Heart left ventricle (tissue), 16 donors: ENCODE results near the gene EHBP1L1. TPM values are rescaled to one million over a fixed set of nuclear protein-coding genes. Genes with fewer than 3 reads are reported as not detected.
"Not testable (repeated sequence)": the region's sequence is repeated elsewhere in the genome, so short reads cannot be mapped to it uniquely, and the experiment has no call there.

ENCODE experiments used
- ATAC-seq, 4 donors: fragments of 200-7000 bp; cut with Tn5 transposase; one replicate each; pipeline ENCODE4 v1.9.1; 2020 to 2022; ENCODE audit warnings: moderate library complexity in 4 of 4, mild to moderate bottlenecking in 3 of 4, moderate number of reproducible peaks in 1 of 4
- DNase-seq, 5 donors: peaks; one replicate each; pipeline ENCODE4 v3.0.0-alpha.2; 2020
- H3K27ac ChIP-seq, 12 donors: fragments of 200-600 bp; sonication (generic) in 4 of 12; one replicate each; pipeline versions ENCODE4 v1.5.0 to v1.8.0; 2016 to 2022; ENCODE audit warnings: mild to moderate bottlenecking in 2 of 12
- H3K27me3 ChIP-seq, 9 donors: fragments of 200-600 bp; sonication (generic) in 2 of 9; one replicate each; pipeline versions ENCODE4 v1.5.1 to v1.8.0; 2016 to 2022; ENCODE audit warnings: mild to moderate bottlenecking in 3 of 9
- H3K36me3 ChIP-seq, 9 donors: fragments of 200-600 bp; sonication (generic) in 2 of 9; one replicate each; pipeline versions ENCODE4 v1.5.0 to v1.8.0; 2018 to 2022; ENCODE audit warnings: mild to moderate bottlenecking in 2 of 9
- H3K4me1 ChIP-seq, 12 donors: fragments of 200-600 bp; sonication (generic) in 4 of 12; one replicate each; pipeline versions ENCODE4 v1.5.0 to v1.8.0; 2016 to 2022; ENCODE audit warnings: mild to moderate bottlenecking in 3 of 12
- H3K4me3 ChIP-seq, 12 donors: fragments of 200-600 bp; sonication (generic) in 4 of 12; one replicate each; pipeline versions ENCODE4 v1.5.0 to v1.8.0; 2017 to 2022; ENCODE audit warnings: mild to moderate bottlenecking in 9 of 12, moderate library complexity in 4 of 12
- H3K9me3 ChIP-seq, 12 donors: fragments of 200-600 bp; sonication (generic) in 4 of 12; one replicate each; pipeline versions ENCODE4 v1.5.0 to v1.8.0; 2016 to 2022; ENCODE audit warnings: mild to moderate bottlenecking in 1 of 12
- POLR2A ChIP-seq, 2 donors: fragments of 450-650 bp; IDR thresholded peaks; one replicate each; pipeline ENCODE4 v1.6.1; 2017; ENCODE audit warnings: antibody characterized with exemption in 2 of 2, mild to moderate bottlenecking in 2 of 2, moderate library complexity in 2 of 2
- WGBS, 4 donors: extraction: QIAGEN DNeasy Blood & Tissue Kit in 2 of 4; methylation state at CpG; one replicate each; pipeline versions ENCODE4 v1.1.5 to v1.1.7; 2013 to 2018; 5-methylcytosine and 5-hydroxymethylcytosine counted together
- intact Hi-C, 10 donors: fragments of 100-400 bp; cut with DNase I; formaldehyde crosslinking; loops; one replicate each; pipeline versions ENCODE4 v1.11.1 to v1.14.2; 2022
- polyA plus RNA-seq, 2 donors: library from polyadenylated mRNA; stranded (reverse); fragments of 200-250 nt; gene quantifications; one replicate each; pipeline ENCODE4 v1.2.3, GENCODE V29; 2013
- total RNA-seq, 9 donors: library from RNA; depleted of rRNA in 2 of 9; stranded (reverse); fragments of >200 nt in 2 of 9; fragmentation: NEBNext Ultra II Directional in 3 of 9; extraction: Animal tissue kit (Norgen Biotek cat#: 25700) in 3 of 9; gene quantifications; one replicate each; pipeline versions ENCODE4 v1.1.0 to v1.2.4, GENCODE V29; 2016 to 2023
- TF ChIP-seq, protein P1 (sequence below), 12 donors: fragments of 200-600 bp; sonication (generic) in 4 of 12; IDR thresholded peaks; one replicate each; pipeline versions ENCODE4 v1.5.0 to v1.8.0; 2018 to 2022; ENCODE audit warnings: antibody characterized with exemption in 12 of 12, mild to moderate bottlenecking in 5 of 12
- donor health status: ischemic (EF 13 %, LVEDD 7.1; RV severe dilation, severe dysfunction).
- donor health status: healthy with polysubstance abuse.
- donor health status: DM: no; HTN: yes; CAD: no.
- donor health status: DM: no; HTN: no; CAD: no.
- donor health status: ischemic (EF 25% LVEDD 6.9; RV normal size, moderate dysfunction).
- donor health status: ischemic (EF 25% LVEDD 5.7; RV mildly dilated, moderate dysfunction).
- donor health status: healthy.
- donor health status: DM: yes; HTN: yes; CAD: no.
- donor health status: ischemic (EF 35%, LVEDD 5.7; RV mildly dilated, moderate dysfunction).
- donor health status: nonischemic (EF 11% LVEDD 7.7; RV severe dilation, severe dysfunction).
- donor health status: DM: yes; HTN: yes; CAD: no.
- donor health status: PGD.
- donor health status: ischemic (EF 29% LVEDD 5.4; RV normal size, mild dysfunction).
- donor health status: nonischemic (EF 23%, LVEDD 6.1; RV moderate dilation, normal function).

Gene EHBP1L1
- total and polyA plus RNA-seq, 11 donors: 37.4 to 144 (median 79.0) TPM

DNA sequence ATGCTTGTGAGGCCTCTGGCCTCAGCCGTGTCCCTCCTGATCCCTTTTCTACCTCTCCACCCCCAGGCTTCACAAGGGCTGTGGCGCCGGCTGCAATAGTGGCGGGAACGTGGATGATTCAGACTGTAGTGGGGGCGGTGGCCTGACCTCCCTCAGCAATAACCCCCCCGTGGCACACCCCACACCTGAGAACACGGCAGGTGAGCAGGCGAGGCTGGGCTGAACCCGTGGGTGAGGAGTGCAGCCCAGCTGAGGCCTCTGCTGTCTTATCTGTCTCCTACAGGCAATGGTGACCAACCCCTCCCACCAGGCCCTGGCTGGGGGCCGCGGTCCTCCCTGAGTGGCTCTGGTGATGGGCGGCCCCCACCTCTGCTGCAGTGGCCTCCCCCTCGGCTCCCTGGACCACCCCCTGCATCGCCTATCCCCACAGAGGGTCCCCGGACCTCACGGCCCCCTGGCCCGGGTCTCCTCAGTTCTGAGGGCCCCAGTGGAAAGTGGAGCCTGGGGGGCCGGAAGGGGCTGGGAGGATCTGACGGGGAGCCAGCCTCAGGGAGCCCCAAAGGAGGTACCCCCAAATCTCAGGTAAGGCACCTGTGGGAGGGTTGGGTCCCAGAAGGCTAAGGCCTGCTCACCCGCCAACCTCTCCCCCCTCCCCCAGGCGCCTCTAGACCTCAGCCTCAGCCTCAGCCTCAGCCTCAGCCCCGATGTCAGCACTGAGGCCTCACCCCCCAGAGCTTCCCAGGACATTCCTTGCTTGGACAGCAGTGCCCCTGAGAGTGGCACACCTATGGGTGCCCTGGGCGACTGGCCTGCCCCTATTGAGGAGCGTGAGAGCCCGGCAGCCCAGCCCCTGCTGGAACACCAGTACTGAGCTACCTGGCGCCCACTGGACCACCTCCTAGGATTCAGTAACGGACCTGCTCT is 60.5 kb downstream of the EHBP1L1 start:
- H3K27me3 ChIP-seq: no peaks in the 10 kb centered on the region
- no peak overlapping the region for H3K4me3 ChIP-seq
- H3K27ac ChIP-seq: peak overlapping the region in 5 of 12 donors; percentile 85 to 98 (median 98)
- H3K9me3 ChIP-seq: no peaks in the 10 kb centered on the region
- DNase-seq (peak in 1 of 5 donors; percentile 58), ATAC-seq (no peak)
- intact Hi-C loops: loop anchor here in 3 of 10 donors (5.0 to 10.0 kb wide), 3 partner anchors 68 to 178 kb away; partner anchors contain the start of gene KAT5 (in 1 of the 3)
- peaks cover 0 to 75% (median 54%) of the 10 kb centered on the region in 9 donors for H3K36me3 ChIP-seq
- TF ChIP-seq, protein P1, sequence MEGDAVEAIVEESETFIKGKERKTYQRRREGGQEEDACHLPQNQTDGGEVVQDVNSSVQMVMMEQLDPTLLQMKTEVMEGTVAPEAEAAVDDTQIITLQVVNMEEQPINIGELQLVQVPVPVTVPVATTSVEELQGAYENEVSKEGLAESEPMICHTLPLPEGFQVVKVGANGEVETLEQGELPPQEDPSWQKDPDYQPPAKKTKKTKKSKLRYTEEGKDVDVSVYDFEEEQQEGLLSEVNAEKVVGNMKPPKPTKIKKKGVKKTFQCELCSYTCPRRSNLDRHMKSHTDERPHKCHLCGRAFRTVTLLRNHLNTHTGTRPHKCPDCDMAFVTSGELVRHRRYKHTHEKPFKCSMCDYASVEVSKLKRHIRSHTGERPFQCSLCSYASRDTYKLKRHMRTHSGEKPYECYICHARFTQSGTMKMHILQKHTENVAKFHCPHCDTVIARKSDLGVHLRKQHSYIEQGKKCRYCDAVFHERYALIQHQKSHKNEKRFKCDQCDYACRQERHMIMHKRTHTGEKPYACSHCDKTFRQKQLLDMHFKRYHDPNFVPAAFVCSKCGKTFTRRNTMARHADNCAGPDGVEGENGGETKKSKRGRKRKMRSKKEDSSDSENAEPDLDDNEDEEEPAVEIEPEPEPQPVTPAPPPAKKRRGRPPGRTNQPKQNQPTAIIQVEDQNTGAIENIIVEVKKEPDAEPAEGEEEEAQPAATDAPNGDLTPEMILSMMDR (IDR thresholded peaks at IDR 0.05): no peak
- TF ChIP-seq POLR2A (IDR thresholded peaks at IDR 0.05): no peak
- H3K4me1 ChIP-seq: peaks cover 0 to 53% (median 36%) of the 10 kb centered on the region in 12 donors
- 89 to 95% (median 94%) methylated on average over 14 to 28 of the region's 28 CpGs for WGBS, 4 donors

DNA sequence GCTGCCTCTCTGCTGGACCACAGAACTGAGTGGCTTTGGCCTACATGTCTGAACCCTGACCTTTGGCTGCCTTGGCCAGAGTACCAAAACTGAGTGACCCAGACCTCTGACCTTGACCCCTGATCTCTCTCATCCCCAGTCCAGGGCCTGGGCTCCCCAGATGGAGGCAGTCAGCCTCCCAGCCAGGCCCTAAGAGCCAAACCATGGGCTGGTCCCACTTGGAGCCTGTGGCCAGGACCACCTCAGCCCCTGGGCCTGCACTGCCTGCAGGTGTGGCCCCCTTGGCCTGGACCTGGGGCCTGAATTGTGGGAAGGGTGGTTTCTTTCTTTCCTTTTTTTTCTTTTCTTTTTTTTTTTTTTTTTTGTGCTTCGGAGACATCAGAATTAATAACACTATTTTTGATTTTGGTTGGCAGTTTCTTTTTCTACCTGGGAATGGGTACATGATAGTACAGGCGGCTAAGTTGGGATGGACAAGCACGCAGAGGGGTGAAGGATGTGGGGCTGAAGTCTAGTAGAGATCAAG is 61.2 kb downstream of the EHBP1L1 start:
- Histone ChIP-seq H3K4me1 (peaks cover 0 to 60% (median 38%) of the 10 kb centered on the region in 12 donors), H3K36me3 (peaks cover 0 to 73% (median 55%) of the 10 kb centered on the region in 9 donors)

DNA sequence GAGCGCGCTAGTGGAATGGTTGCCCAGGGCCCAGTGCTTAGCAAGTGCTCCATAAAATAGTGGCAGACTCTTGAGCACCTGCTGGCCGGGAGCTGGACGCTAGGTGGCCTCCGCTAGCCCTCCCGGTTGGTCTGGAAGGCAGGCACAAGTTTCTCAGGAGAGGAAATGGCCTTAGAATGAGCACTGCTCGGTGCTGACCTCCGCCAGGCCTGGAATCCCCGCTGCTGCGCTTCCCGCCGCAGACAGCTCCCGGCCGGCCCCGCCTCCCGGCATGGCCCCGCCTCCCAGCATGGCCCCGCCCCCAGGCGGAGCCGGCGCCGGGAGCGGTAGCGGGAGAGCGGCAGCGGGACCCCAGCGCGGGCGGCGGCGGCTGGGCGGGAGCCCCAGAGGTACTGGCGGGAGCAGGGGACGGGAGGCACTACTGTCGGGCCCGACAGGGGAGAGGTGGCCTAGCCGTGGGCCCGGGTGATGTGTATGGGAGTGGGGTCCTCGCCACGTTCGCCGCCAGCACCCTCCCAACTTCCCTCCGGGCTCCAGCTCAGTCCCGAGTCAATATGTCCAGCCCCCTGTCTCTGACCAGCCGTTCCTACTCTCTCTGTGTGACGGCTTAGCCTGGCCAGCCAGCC is 62.1 kb downstream of the EHBP1L1 start, which contains the start of gene SIPA1:
SIPA1 (plus strand) TSS at position 308 of the 626 bp plus-strand sequence. CDS start 2,821 bp downstream, outside the sequence.
- Histone ChIP-seq H3K9me3 (no peaks in the 10 kb centered on the region), H3K36me3 (peaks cover 0 to 73% (median 57%) of the 10 kb centered on the region in 9 donors), H3K27me3 (no peaks in the 10 kb centered on the region), H3K4me1 (peaks cover 0 to 68% (median 39%) of the 10 kb centered on the region in 12 donors), H3K4me3 (peak within 1 kb of the TSS; percentile 47 to 95 (median 81)), H3K27ac (peak within 1 kb of the TSS; percentile 85 to 99 (median 94))
- ATAC-seq (peak; percentile 70 to 86 (median 82)), DNase-seq (peak; percentile 85 to 91 (median 86))
- TF ChIP-seq, protein P1 (IDR thresholded peaks at IDR 0.05): peak in 11 of 12 donors; percentile 29 to 69 (median 56)
- TF ChIP-seq POLR2A (IDR thresholded peaks at IDR 0.05): peak in 1 of 2 donors; percentile 93
- WGBS, 4 donors: 3 to 6% (median 4%) methylated on average over 20 to 46 of the region's 46 CpGs
- intact Hi-C loops: loop anchor here in 3 of 10 donors (1.0 to 10.0 kb wide), 6 partner anchors 14 to 177 kb away; partner anchors contain the start of gene KAT5 (in 1 of the 3)

More for the DNA sequence above, 61.2 kb downstream of the EHBP1L1 start:
- Histone ChIP-seq H3K27me3 (no peaks in the 10 kb centered on the region), H3K9me3 (no peaks in the 10 kb centered on the region), H3K27ac (peak overlapping the region in 11 of 12 donors; percentile 85 to 99 (median 98)), H3K4me3 (peak overlapping the region in 2 of 12 donors; percentile 87 to 93)
- TF ChIP-seq POLR2A (IDR thresholded peaks at IDR 0.05): no peak
- TF ChIP-seq, protein P1 (IDR thresholded peaks at IDR 0.05): no peak
- 83 to 91% (median 90%) methylated on average over 3 of the region's 3 CpGs for WGBS, 4 donors
- ATAC-seq (no peak), DNase-seq (no peak)
- intact Hi-C loops: loop anchor here in 3 of 10 donors (5.0 to 10.0 kb wide), 3 partner anchors 68 to 178 kb away; partner anchors contain the start of gene KAT5 (in 1 of the 3)

DNA sequence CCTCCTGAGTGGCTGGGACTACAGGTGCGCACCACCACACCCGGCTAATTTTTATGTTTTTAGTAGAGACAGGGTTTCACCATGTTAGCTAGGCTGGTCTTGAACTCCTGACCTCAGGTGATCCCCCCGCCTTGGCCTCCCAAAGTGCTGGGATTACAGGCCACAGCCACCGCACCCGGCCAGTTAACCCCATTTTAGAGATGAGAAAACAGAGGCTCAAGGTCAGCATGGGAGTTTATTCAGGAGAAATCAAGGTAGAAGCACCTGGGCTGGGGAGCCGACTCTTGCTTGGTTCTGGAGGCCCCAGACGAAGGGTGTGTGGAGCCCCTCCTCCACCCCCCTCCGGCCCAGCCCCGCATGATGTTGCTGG is 63.4 kb downstream of the EHBP1L1 start:
- H3K9me3 ChIP-seq, DNase-seq, ATAC-seq, H3K27me3 ChIP-seq: not testable (repeated sequence)
- Histone ChIP-seq H3K27ac (peak overlapping the region; percentile 85 to 99 (median 94)), H3K36me3 (peaks cover 0 to 70% (median 58%) of the 10 kb centered on the region in 9 donors), H3K4me3 (peak overlapping the region in 9 of 12 donors; percentile 71 to 95 (median 87)), H3K4me1 (peaks cover 0 to 68% (median 39%) of the 10 kb centered on the region in 12 donors)
- intact Hi-C loops: loop anchor here in 3 of 10 donors (2.0 to 10.0 kb wide), 4 partner anchors 14 to 176 kb away; partner anchors contain the start of gene KAT5 (in 1 of the 3)
- WGBS, 4 donors: 80 to 96% (median 88%) methylated on average over 9 of the region's 9 CpGs
